22Rv1 (cell line): ENCODE measurements around the gene CEP57L1.

Source experiments
- H3K27ac ChIP-seq: fragments of 450-650 bp; 2 replicates; pipeline ENCODE4 v1.5.1; 2017
- ZFX ChIP-seq: fragments of 450-650 bp; IDR thresholded peaks from 2 replicates; pipeline ENCODE4 v1.6.1; 2017; ENCODE audit warnings: antibody characterized with exemption, borderline replicate concordance
- TF ChIP-seq, protein P1 (sequence below): fragments of 450-650 bp; IDR thresholded peaks from 2 replicates; pipeline ENCODE4 v1.5.1; 2017; ENCODE audit warnings: mild to moderate bottlenecking

CEP57L1 gene

DNA sequence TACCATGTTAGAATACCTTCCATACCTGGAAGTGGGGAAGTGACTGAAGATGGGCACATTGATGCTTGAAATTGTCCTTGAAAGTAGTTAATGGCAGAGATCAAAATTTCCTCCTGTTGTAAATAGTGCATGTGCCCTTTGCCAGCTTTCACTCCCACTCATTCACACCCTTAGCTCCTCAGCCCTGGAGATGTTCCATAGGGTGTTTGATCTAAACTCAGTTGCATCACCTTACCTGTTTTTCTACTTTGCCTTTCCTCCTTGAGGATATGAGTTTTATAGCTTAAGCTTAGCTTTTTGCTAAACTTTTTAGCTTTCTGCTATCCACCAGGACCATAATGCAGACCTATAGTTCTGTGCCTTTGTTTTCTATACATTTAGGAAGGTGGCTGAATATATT is 69.0 kb downstream of the CEP57L1 start:
- no peak overlapping the region for H3K27ac ChIP-seq
- TF ChIP-seq ZFX, result no peak
- TF ChIP-seq, protein P1, sequence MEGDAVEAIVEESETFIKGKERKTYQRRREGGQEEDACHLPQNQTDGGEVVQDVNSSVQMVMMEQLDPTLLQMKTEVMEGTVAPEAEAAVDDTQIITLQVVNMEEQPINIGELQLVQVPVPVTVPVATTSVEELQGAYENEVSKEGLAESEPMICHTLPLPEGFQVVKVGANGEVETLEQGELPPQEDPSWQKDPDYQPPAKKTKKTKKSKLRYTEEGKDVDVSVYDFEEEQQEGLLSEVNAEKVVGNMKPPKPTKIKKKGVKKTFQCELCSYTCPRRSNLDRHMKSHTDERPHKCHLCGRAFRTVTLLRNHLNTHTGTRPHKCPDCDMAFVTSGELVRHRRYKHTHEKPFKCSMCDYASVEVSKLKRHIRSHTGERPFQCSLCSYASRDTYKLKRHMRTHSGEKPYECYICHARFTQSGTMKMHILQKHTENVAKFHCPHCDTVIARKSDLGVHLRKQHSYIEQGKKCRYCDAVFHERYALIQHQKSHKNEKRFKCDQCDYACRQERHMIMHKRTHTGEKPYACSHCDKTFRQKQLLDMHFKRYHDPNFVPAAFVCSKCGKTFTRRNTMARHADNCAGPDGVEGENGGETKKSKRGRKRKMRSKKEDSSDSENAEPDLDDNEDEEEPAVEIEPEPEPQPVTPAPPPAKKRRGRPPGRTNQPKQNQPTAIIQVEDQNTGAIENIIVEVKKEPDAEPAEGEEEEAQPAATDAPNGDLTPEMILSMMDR, result no peak

DNA sequence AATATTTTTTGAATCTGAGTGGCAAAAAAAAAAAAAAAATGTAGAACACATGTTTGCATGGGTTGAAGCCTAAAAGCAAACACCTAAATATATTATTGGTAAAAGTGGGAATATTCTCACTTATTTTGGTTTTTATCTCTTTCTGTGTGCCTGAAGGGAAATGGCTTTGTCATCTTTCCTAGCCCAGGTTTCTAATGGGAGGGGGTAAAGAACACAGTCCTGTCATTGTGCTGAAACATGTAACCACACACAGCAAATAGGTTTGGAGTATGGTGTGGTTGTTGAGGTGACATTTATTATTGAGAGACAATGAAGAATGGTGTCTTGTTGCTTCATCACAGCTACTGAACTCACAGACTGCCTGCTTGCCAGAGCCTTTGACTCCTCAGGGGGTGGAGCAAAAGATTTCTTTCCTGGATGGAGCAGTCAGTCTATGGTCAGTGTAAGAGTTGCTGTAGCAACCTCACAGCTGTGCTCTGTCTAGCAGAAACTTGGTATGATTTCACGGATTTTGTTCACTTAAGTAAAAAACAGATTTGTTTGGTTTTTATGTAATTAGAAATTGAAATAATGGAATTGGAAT is 70.2 kb downstream of the CEP57L1 start:
- TF ChIP-seq ZFX, result no peak
- TF ChIP-seq, protein P1, result no peak
- no peak overlapping the region for H3K27ac ChIP-seq

DNA sequence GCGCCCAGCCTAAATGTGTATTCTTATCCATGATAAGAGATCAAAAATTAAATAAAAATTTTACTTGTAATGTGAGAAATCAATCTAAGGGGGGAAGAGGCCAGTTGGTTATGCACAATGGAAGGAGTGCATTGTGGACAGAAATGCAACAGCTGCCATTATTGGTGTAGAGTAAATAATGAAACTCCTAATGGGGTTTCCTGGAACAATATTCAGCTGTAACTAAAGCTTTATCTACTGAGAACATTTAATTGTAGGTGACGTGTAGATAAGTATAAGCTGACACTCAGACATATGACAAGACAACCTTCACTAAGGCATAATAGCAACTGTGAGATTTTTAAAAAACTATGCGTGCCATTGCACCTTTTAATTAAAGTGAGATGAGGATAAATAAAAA is 71.4 kb downstream of the CEP57L1 start:
- H3K27ac ChIP-seq, result no peak overlapping the region
- no peak for TF ChIP-seq ZFX
- TF ChIP-seq, protein P1, result no peak

DNA sequence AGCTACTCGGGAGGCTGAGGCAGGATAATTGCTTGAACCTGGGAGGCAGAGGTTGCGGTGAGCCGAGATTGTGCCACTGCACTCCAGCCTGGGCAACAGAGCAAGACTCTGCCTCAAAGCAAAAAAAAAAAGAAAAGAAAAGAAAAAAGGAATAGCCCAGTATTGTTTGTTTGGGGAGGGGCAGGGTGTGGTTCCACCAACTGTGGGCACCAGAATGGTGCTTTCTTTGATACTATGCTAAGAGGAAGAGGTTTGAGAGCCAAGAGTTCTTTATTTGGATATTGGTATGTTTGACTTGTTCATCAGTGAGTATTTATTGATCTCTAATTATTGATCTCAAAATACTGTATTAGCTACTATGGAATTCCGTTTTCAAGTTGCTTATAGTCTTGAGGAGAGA is 72.3 kb downstream of the CEP57L1 start:
- no peak for TF ChIP-seq ZFX
- TF ChIP-seq, protein P1, result no peak
- no peak overlapping the region for H3K27ac ChIP-seq

DNA sequence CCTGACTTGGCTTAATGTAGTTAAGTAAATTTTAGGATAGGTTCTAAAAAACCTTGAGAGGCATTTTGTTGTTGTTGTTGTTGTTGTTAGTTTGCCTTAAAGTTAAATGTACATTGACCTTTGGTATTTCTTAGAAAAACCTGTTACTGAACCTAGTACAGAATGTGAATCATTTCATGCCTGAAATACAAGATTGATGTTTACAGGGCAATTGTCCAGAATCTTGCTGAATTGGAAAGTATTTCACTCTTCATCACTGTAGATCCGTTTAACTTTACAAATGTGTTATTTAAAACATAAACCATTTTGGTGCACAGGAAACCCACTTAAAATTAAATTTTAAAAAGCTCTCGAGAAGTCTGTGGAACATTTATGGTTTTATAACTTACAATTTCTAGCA is 75.0 kb downstream of the CEP57L1 start:
- no peak overlapping the region for H3K27ac ChIP-seq
- TF ChIP-seq ZFX, result no peak
- TF ChIP-seq, protein P1, result no peak

DNA sequence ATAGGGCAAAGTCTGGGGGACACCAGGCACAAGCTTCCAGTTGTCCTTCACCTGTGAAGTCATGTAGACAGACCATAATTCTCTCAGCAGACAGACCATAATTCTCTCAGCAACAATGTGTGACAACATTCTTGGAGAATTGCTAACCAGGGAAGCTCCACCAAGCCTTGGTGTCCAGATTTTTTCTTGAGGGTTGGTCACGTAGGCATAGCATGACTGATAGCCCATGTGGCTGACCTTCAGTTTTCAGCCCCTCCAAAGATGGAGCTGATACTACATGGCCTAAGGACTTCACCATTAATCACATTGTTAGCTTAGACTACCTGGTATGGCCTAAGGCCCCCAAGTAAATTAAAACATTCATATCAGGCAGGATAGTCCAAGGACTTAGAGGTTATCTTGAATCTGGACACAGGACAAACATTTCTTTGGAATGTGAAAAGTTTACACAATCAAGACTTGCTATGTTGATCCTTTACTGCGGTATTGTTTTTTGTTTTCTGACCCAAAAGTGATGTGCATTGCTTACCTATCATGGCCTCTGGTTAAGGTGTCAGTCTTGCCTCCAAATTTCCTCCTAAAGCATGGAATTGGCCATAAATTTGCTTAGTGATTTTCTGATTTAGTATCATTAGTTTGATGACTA is 76.9 kb downstream of the CEP57L1 start:
- no peak for TF ChIP-seq ZFX
- TF ChIP-seq, protein P1, result no peak
- no peak overlapping the region for H3K27ac ChIP-seq

DNA sequence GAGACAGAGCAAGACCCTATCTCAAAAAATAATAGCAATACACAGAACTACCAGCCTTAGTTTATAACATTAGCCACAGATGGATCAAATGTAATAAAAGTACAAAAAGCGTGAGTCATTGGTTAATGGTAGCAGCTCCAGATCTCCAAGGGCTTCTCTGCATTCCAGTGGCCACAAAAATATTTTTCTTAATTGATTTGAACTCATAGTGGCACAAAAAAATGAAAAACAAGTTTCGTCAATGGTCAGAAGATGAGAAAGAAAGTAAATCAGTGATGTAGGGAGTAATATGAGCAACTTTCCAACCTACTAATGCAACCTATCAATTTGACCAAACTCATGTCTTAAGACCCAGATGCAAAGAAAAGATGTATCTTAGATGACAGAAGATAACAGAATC is 79.6 kb downstream of the CEP57L1 start:
- TF ChIP-seq, protein P1, result no peak
- TF ChIP-seq ZFX, result no peak
- no peak overlapping the region for H3K27ac ChIP-seq
